Gastroesophageal sphincter (tissue), 4 donors: ENCODE results near the gene SEMA3C. TPM values are rescaled to one million over a fixed set of nuclear protein-coding genes. Genes with fewer than 3 reads are reported as not detected.

Experiments
- ATAC-seq: fragments of 150-250 bp; one replicate; pipeline ENCODE4 v1.9.1; 2016; ENCODE audit warnings: mild to moderate bottlenecking, moderate library complexity
- H3K27ac ChIP-seq, 4 donors: fragments of 200-600 bp; sonication (generic) in 3 of 4; 1 replicate in 3 of 4; 2 replicates in 1 of 4; pipeline ENCODE4 v1.5.1; 2016 to 2019
- H3K27me3 ChIP-seq: fragments of 200-600 bp; sonication (generic); one replicate; pipeline ENCODE4 v1.5.1; 2019
- H3K36me3 ChIP-seq, 2 donors: fragments of 200-600 bp; sonication (generic); one replicate each; pipeline ENCODE4 v1.5.1; 2019; ENCODE audit warnings: control low read depth in 1 of 2
- H3K4me1 ChIP-seq, 3 donors: fragments of 200-600 bp; sonication (generic); 1 replicate in 2 of 3; 2 replicates in 1 of 3; pipeline ENCODE4 v1.5.1; 2016 to 2019; ENCODE audit warnings: control low read depth in 2 of 3
- H3K4me3 ChIP-seq, 2 donors: fragments of 200-600 bp; sonication (generic); one replicate each; pipeline ENCODE4 v1.5.1; 2019; ENCODE audit warnings: mild to moderate bottlenecking in 1 of 2, moderate library complexity in 1 of 2
- H3K9me3 ChIP-seq, 3 donors: fragments of 200-600 bp; sonication (generic); one replicate each; pipeline ENCODE4 v1.5.1; 2017 to 2019; ENCODE audit warnings: control low read depth in 2 of 3
- EP300 ChIP-seq: sonication (generic); formaldehyde crosslinking; IDR thresholded peaks from one replicate; pipeline ENCODE4 v1.6.1; 2017; ENCODE audit warnings: antibody characterized with exemption, mild to moderate bottlenecking
- POLR2A ChIP-seq, 2 donors: fragments of 450-650 bp; IDR thresholded peaks; one replicate each; pipeline ENCODE4 v1.6.1; 2017; ENCODE audit warnings: antibody characterized with exemption in 2 of 2, mild to moderate bottlenecking in 2 of 2, moderate library complexity in 1 of 2
- POLR2AphosphoS5 ChIP-seq: sonication (generic); formaldehyde crosslinking; IDR thresholded peaks from one replicate; pipeline ENCODE4 v1.6.1; 2017; ENCODE audit warnings: antibody characterized with exemption
- WGBS, 2 donors: methylation state at CpG; one replicate each; pipeline ENCODE4 v1.1.5; 2018; ENCODE audit warnings: low coverage in 1 of 2; 5-methylcytosine and 5-hydroxymethylcytosine counted together
- total RNA-seq, 4 donors: library from RNA; depleted of rRNA; stranded (reverse); fragments of >200 nt; gene quantifications; one replicate each; pipeline ENCODE4 v1.1.0, GENCODE V29; 2016
- TF ChIP-seq, protein P1 (sequence below), 4 experiments: fragments of 200-600 bp in 2 of 4; fragments of 450-650 bp in 2 of 4; sonication (generic) in 1 of 4; IDR thresholded peaks; one replicate each; pipeline ENCODE4 v1.5.1; 2017 to 2019; ENCODE audit warnings: antibody characterized with exemption in 4 of 4, mild to moderate bottlenecking in 2 of 4, moderate library complexity in 2 of 4

The SEMA3C gene
- total RNA-seq, 4 donors from 2014 or later, result 115 to 189 (median 160) TPM

DNA sequence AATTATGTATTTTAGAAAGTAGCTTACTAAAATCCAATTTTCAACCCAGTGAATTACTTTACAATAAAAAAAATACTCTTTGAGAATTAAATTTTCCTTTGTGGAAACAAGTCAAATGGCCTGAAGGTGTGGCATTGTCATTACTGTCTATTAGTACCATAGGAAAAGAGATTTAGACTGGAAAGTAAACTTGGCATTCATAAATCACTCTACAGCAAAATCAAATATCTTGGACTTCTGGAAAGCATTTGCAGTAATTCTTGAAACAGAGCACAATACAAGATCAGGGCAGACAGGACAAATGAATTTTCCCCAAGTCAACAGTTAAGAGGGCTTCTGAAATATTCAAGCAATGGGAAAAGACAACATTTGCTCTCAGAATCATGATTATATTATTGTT, 28.0 kb upstream of the SEMA3C start:
- Histone ChIP-seq H3K27ac (no peak overlapping the region), H3K4me1 (peaks cover 5 to 22% (median 6%) of the 10 kb centered on the region in 3 donors), H3K36me3 (no peaks in the 10 kb centered on the region), H3K4me3 (no peak overlapping the region), H3K9me3 (no peaks in the 10 kb centered on the region), H3K27me3 (no peaks in the 10 kb centered on the region)
- TF ChIP-seq POLR2AphosphoS5 (no peak), POLR2A (IDR thresholded peaks at IDR 0.05) (no peak), EP300 (no peak)
- TF ChIP-seq, protein P1, sequence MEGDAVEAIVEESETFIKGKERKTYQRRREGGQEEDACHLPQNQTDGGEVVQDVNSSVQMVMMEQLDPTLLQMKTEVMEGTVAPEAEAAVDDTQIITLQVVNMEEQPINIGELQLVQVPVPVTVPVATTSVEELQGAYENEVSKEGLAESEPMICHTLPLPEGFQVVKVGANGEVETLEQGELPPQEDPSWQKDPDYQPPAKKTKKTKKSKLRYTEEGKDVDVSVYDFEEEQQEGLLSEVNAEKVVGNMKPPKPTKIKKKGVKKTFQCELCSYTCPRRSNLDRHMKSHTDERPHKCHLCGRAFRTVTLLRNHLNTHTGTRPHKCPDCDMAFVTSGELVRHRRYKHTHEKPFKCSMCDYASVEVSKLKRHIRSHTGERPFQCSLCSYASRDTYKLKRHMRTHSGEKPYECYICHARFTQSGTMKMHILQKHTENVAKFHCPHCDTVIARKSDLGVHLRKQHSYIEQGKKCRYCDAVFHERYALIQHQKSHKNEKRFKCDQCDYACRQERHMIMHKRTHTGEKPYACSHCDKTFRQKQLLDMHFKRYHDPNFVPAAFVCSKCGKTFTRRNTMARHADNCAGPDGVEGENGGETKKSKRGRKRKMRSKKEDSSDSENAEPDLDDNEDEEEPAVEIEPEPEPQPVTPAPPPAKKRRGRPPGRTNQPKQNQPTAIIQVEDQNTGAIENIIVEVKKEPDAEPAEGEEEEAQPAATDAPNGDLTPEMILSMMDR (IDR thresholded peaks at IDR 0.05), result no peak
- no peak for ATAC-seq

DNA sequence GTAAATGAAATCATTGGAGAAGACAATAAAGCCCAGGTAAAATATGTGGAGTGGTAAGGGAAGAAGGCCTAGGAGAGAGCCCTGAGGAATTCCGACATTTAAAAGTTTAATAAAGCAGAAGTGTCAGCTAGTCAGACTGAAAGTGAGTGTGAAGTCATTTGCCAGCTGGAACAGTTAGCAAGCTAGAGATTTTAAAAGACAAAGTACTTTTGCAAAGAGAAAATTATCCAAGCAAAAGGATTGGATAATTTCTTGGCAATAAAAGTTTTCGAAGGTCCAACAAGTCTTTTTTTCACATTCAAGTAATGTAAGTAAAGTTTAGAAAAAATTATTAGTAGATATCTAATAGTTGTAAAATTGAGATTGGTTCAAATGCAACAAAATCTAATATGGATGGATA, 27.1 kb upstream of the SEMA3C start:
- H3K27me3 ChIP-seq, result no peaks in the 10 kb centered on the region
- no peak for ATAC-seq

DNA sequence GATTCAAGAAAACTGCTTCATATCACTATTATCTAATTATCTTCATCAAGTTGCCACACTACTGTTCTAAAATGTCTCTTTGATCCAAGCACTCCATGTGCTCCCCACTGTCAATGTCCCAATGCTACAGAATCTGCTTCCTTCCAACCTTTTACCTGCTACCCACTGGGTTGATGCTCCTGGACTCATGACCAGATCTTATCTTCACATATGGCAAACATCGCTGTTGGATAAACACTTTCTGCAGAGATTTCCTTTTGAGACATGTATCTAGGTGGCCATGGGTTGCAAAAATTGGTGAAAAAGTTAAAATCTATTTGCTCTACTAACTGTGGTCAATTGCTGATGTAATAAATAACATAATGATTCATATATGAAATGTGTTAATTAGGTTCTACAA, 24.5 kb upstream of the SEMA3C start:
- no peaks in the 10 kb centered on the region for H3K36me3 ChIP-seq
- no peak for ATAC-seq
- no peaks in the 10 kb centered on the region for H3K27me3 ChIP-seq
- TF ChIP-seq, protein P1 (IDR thresholded peaks at IDR 0.05), result no peak
- no peak for TF ChIP-seq POLR2AphosphoS5
- TF ChIP-seq EP300, result no peak
- no peak for TF ChIP-seq POLR2A (IDR thresholded peaks at IDR 0.05)
- H3K9me3 ChIP-seq, result no peaks in the 10 kb centered on the region
- 100% methylated on average over 1 of the region's 1 CpG for WGBS, 2 donors
- no peak overlapping the region for H3K4me3 ChIP-seq
- no peak overlapping the region for H3K27ac ChIP-seq
- H3K4me1 ChIP-seq, result peaks cover 8 to 32% (median 9%) of the 10 kb centered on the region in 3 donors

More for the DNA sequence above, 27.1 kb upstream of the SEMA3C start:
- H3K4me1 ChIP-seq, result peaks cover 8 to 31% (median 9%) of the 10 kb centered on the region in 3 donors
- H3K27ac ChIP-seq, result no peak overlapping the region
- no peak for TF ChIP-seq POLR2AphosphoS5
- TF ChIP-seq, protein P1 (IDR thresholded peaks at IDR 0.05), result no peak
- TF ChIP-seq EP300, result no peak
- TF ChIP-seq POLR2A (IDR thresholded peaks at IDR 0.05), result no peak
- H3K36me3 ChIP-seq, result no peaks in the 10 kb centered on the region
- H3K9me3 ChIP-seq, result no peaks in the 10 kb centered on the region
- 20 to 30% methylated on average over 1 to 2 of the region's 2 CpGs for WGBS, 2 donors
- H3K4me3 ChIP-seq, result no peak overlapping the region

DNA sequence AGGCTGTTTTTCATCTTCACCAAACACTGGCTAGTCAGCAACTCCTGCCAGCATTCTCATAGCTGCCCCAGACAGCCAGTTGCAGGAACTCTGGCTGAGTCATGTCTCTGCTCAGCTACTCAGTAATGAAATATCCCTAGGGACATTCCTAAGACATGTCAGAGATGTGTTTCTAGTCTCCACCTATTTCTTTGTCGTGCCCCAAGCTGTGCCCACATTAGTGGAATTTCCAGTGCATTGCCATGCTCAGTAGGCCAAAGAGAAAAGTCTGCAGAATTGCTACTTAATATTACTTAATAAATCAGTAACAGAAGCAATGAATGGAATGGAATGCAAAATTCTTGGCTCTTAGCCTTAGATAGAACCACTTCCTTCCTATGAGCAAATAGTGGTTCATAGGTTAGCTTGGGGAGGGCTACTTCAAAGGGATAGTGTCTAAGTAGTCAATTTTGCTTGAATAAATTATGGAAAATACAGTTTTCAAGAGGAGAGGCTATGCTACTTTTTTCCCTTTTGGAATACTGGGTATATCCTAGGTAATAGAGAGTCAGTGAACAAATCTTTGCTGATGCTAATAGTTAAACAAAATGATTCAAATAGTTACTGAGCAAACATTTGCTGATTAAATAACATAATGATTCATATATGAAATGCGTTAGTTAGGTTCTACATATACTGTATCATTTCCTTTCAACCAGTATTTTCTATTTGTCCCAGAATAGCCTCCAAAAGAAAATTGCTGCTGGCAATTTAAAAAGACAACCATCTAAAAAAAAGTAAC, 23.6 kb upstream of the SEMA3C start:
- TF ChIP-seq POLR2AphosphoS5 (peak; percentile 77), POLR2A (IDR thresholded peaks at IDR 0.05) (no peak)
- peak; percentile 96 for ATAC-seq
- no peaks in the 10 kb centered on the region for H3K27me3 ChIP-seq
- H3K36me3 ChIP-seq, result no peaks in the 10 kb centered on the region
- H3K27ac ChIP-seq, result peak overlapping the region; percentile 38 to 66 (median 59)
- no peak overlapping the region for H3K4me3 ChIP-seq
- peaks cover 8 to 32% (median 9%) of the 10 kb centered on the region in 3 donors for H3K4me1 ChIP-seq
- 50 to 88% methylated on average over 1 to 2 of the region's 2 CpGs for WGBS, 2 donors
- H3K9me3 ChIP-seq, result no peaks in the 10 kb centered on the region

DNA sequence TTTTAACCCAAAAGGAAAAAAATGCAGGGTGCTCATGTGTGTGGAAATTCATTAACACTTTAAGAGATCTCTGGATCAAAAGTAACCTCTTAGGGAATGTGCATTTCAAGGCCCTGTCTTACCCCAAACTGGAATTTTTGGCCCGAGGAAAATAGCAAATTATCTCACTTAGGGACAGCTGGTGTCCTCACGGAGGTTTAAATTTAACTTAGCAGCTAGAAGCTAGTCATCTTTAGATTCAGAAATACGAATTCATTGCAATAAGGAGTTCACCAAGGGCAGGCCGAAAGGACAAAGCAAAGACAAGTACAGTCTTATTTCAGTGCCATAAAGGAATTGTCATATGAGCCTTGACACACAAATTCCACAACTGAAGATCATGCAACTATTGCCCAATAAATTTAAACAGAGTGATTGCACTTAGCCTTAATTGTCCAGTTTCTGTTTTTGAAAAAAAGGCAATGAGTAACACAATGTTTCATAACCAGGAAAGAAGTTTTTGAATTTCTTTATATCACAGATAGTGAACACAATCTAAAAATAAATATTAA, 22.4 kb upstream of the SEMA3C start:
- ATAC-seq, result peak; percentile 62
- WGBS, 2 donors, result 60% methylated on average over 4 of the region's 4 CpGs

More for the DNA sequence above, 22.4 kb upstream of the SEMA3C start:
- H3K36me3 ChIP-seq, result no peaks in the 10 kb centered on the region
- TF ChIP-seq POLR2AphosphoS5 (peak; percentile 89), EP300 (no peak)
- H3K9me3 ChIP-seq, result no peaks in the 10 kb centered on the region
- H3K4me3 ChIP-seq, result no peak overlapping the region
- H3K27ac ChIP-seq, result peak overlapping the region in 3 of 4 donors; percentile 9 to 66 (median 59)
- no peaks in the 10 kb centered on the region for H3K27me3 ChIP-seq
- H3K4me1 ChIP-seq, result peaks cover 8 to 31% (median 9%) of the 10 kb centered on the region in 3 donors
